Measurements from ENCODE around the gene STOML1. TPM values are rescaled to one million over a fixed set of nuclear protein-coding genes. Genes with fewer than 3 reads are reported as not detected.

Gene STOML1
- total and polyA plus RNA-seq, 10 of the 15 experiments (the other 5 are each of a cell fraction or from before 2014, with no cell fraction given): 0.14 to 13.6 (median 8.3) TPM

- 38% methylated on average over 4 of the region's 4 CpGs for WGBS (ENCODE audit: insufficient coverage, insufficient replicate concordance, low lambda C conversion rate, missing lambda C conversion rate)
- CTCF ChIA-PET: no interaction called here
- SMC1A ChIA-PET (ENCODE audit: uncharacterized antibody, unreplicated experiment): no interaction called here
These were observed 43.1 kb downstream of the STOML1 start for GRCh38 chr15:73948982-73949381.

More at GRCh38 chr15:73948982-73949381, 43.1 kb downstream of the STOML1 start:
- H3K27ac ChIP-seq (ENCODE audit: control insufficient read depth, insufficient read depth): no peak overlapping the region
- peaks cover 0 to 1% of the 10 kb centered on the region in 2 experiments; a peak in 3 of 4 replicates for H3K27me3 ChIP-seq (replicated peaks in 1 of 2; ENCODE audit: control insufficient read depth in 2 of 2, insufficient read depth in 2 of 2, low read length in 1 of 2)
- no peak for FAIRE-seq
- no peaks in the 10 kb centered on the region for H3K9me3 ChIP-seq (replicated peaks; ENCODE audit: control insufficient read depth, insufficient read depth, low read length)
- RAD21 ChIA-PET (ENCODE audit: unreplicated experiment): interaction anchor here (1.5 kb wide), 1 partner anchor 373 kb away, joined by 3 read pairs; no protein-coding TSS in a partner anchor
- H4K20me1 ChIP-seq (ENCODE audit: control insufficient read depth, insufficient read depth): no peaks in the 10 kb centered on the region
- H3K36me3 ChIP-seq (ENCODE audit: control insufficient read depth in 2 of 2, insufficient read depth in 2 of 2, low read length in 1 of 2): no peaks in the 10 kb centered on the region
- H3K4me1 ChIP-seq (ENCODE audit: control insufficient read depth, insufficient read depth, low read length): no peaks in the 10 kb centered on the region
- no peak for DNase-seq (ENCODE audit: low read depth, low spot score)
- no TSS peak for BruUV-seq (replicated peaks)
- in situ Hi-C loops (cut with MboI) (no loop called here), intact Hi-C loops (cut with micrococcal nuclease; ENCODE audit: unreplicated experiment) (no loop called here)
- H3K4me2 ChIP-seq (ENCODE audit: control insufficient read depth, insufficient read depth): no peak overlapping the region
- POLR2A ChIA-PET: no interaction called here
- no peak overlapping the region for H3K9ac ChIP-seq (ENCODE audit: control insufficient read depth, insufficient read depth, low read length)
- no peak overlapping the region for H3K4me3 ChIP-seq
- ATAC-seq: no peak
- H2AFZ ChIP-seq (ENCODE audit: control insufficient read depth, low read depth, low read length): no peak overlapping the region
- TF ChIP-seq ZNF592 (IDR thresholded peaks at IDR 0.05) (no peak), FOS (IDR thresholded peaks at IDR 0.05; ENCODE audit: borderline replicate concordance, extremely low read depth, insufficient read length) (no peak), CUX1 (IDR thresholded peaks at IDR 0.05; ENCODE audit: insufficient replicate concordance, low read depth, low read length) (no peak), JUNB (IDR thresholded peaks at IDR 0.05) (no peak), PBX3 (IDR thresholded peaks at IDR 0.05; ENCODE audit: insufficient replicate concordance, low read depth, low read length) (no peak)
- no peaks in the 10 kb centered on the region for H3K79me2 ChIP-seq (ENCODE audit: control insufficient read depth, insufficient read depth, low read length)
